ENCODE results near the gene GDPD4.

DNA sequence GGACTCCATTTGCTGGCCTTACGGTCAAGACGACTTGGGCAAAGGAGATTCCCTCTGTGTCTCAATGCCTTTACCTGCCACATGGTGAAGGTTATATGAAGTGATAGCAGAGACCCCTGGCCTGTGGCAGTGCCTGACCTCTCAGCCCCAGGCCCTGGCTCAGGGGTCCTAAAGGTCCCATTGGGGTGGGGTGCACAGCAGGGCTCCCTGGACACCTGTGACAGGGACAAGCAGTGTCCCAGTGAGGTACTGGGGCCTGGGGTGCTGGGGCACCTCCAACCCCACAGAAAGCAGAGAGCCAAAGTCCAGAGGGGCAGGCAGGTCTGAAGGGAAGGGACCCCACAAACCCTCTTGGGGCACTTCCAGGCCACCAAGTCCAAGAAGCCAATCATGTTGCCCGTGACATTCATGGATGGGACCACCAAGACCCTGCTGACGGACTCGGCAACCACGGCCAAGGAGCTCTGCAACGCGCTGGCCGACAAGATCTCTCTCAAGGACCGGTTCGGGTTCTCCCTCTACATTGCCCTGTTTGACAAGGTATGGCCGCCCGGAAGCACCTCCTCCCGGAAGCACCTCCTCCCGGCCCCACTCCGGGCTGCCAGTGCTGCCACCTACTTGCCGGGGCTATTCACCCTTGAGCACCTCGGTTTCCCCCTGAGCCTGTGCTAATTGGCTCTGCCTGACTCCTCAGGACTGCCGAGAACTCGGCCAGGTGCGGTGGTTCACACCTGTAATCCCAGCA, 111.0 kb downstream of the GDPD4 start:
- TF ChIP-seq, protein P1, sequence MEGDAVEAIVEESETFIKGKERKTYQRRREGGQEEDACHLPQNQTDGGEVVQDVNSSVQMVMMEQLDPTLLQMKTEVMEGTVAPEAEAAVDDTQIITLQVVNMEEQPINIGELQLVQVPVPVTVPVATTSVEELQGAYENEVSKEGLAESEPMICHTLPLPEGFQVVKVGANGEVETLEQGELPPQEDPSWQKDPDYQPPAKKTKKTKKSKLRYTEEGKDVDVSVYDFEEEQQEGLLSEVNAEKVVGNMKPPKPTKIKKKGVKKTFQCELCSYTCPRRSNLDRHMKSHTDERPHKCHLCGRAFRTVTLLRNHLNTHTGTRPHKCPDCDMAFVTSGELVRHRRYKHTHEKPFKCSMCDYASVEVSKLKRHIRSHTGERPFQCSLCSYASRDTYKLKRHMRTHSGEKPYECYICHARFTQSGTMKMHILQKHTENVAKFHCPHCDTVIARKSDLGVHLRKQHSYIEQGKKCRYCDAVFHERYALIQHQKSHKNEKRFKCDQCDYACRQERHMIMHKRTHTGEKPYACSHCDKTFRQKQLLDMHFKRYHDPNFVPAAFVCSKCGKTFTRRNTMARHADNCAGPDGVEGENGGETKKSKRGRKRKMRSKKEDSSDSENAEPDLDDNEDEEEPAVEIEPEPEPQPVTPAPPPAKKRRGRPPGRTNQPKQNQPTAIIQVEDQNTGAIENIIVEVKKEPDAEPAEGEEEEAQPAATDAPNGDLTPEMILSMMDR (IDR thresholded peaks at IDR 0.05; ENCODE audit: low read depth, low read length), result no peak
- TF ChIP-seq POLR2A (IDR thresholded peaks at IDR 0.05; ENCODE audit: extremely low read depth, insufficient read length), result no peak

Measured in NB4 (cell line).